NCI-H2227 treated with DMSO at 0.1 percent for 48 hours (cell line): ENCODE measurements around the gene WASF3.

Experiments
- DNase-seq: peaks from one replicate; lab custom pipeline; 2025; lab: John Stamatoyannopoulos, UW

WASF3 gene

GRCh38 chr13:26544707-26545106 is 12.8 kb upstream of the WASF3 start:
- DNase-seq, result no peak

- DNase-seq, result no peak
Observed at GRCh38 chr13:26548205-26548765, 9.2 kb upstream of the WASF3 start.

GRCh38 chr13:26549713-26550112 is 7.8 kb upstream of the WASF3 start:
- no peak for DNase-seq

GRCh38 chr13:26551255-26551860 is 6.1 kb upstream of the WASF3 start:
- no peak for DNase-seq

GRCh38 chr13:26555413-26555812 is 2.1 kb upstream of the WASF3 start:
- no peak for DNase-seq

GRCh38 chr13:26557051-26557392 is 461 bp upstream of the WASF3 start:
- no peak for DNase-seq

- DNase-seq, result peak; percentile 8
Observed at GRCh38 chr13:26558074-26558805, 757 bp downstream of the WASF3 start.

GRCh38 chr13:26558987-26559386 is 1.5 kb downstream of the WASF3 start:
- no peak for DNase-seq

GRCh38 chr13:26560456-26560855 is 3.0 kb downstream of the WASF3 start:
- no peak for DNase-seq

GRCh38 chr13:26561067-26561466 is 3.6 kb downstream of the WASF3 start:
- no peak for DNase-seq

GRCh38 chr13:26561651-26562511 is 4.4 kb downstream of the WASF3 start:
- no peak for DNase-seq

- DNase-seq, result no peak
Observed at GRCh38 chr13:26562512-26562890, 5.0 kb downstream of the WASF3 start.

GRCh38 chr13:26563713-26564112 is 6.2 kb downstream of the WASF3 start:
- no peak for DNase-seq

- no peak for DNase-seq
Observed at GRCh38 chr13:26568132-26568815, 10.8 kb downstream of the WASF3 start.

- DNase-seq, result no peak
Observed at GRCh38 chr13:26571518-26571917, 14.0 kb downstream of the WASF3 start.

- no peak for DNase-seq
Observed at GRCh38 chr13:26575244-26575643, 17.8 kb downstream of the WASF3 start.

GRCh38 chr13:26579580-26579979 is 22.1 kb downstream of the WASF3 start:
- no peak for DNase-seq

GRCh38 chr13:26583662-26584061 is 26.2 kb downstream of the WASF3 start:
- no peak for DNase-seq

GRCh38 chr13:26584713-26585112 is 27.2 kb downstream of the WASF3 start:
- no peak for DNase-seq

GRCh38 chr13:26585136-26585535 is 27.7 kb downstream of the WASF3 start:
- DNase-seq, result no peak

GRCh38 chr13:26587251-26587650 is 29.8 kb downstream of the WASF3 start:
- no peak for DNase-seq

- no peak for DNase-seq
Observed at GRCh38 chr13:26589226-26589625, 31.7 kb downstream of the WASF3 start.
